DMS153 treated with DMSO at 0.1 percent for 48 hours (cell line): ENCODE results near the gene MAPKAPK5.
"Not testable (repeated sequence)": the region's sequence is repeated elsewhere in the genome, so short reads cannot be mapped to it uniquely, and the experiment has no call there.

Source experiments
- DNase-seq: peaks from one replicate; lab custom pipeline; 2025; ENCODE audit not compliant: unreplicated experiment; lab: John Stamatoyannopoulos, UW

Gene MAPKAPK5

DNA sequence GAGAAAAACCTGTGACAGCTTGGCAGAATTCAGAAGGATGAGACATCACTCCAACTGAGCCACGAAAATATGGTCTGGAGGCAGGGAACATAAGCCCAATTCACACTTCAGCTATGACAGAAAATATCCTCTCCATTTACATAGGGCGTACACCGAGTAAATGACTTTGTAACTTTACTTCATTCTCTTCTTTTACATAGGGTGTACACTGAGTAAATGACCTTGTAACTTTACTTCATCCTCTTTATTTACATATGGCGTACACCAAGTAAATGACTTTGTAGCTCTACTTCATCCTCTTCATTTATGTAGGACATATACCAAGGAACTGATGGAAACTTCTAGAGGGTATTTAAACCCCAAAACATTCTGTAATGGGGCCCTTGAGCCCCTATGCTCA is 14.1 kb upstream of the MAPKAPK5 start:
- no peak for DNase-seq

DNA sequence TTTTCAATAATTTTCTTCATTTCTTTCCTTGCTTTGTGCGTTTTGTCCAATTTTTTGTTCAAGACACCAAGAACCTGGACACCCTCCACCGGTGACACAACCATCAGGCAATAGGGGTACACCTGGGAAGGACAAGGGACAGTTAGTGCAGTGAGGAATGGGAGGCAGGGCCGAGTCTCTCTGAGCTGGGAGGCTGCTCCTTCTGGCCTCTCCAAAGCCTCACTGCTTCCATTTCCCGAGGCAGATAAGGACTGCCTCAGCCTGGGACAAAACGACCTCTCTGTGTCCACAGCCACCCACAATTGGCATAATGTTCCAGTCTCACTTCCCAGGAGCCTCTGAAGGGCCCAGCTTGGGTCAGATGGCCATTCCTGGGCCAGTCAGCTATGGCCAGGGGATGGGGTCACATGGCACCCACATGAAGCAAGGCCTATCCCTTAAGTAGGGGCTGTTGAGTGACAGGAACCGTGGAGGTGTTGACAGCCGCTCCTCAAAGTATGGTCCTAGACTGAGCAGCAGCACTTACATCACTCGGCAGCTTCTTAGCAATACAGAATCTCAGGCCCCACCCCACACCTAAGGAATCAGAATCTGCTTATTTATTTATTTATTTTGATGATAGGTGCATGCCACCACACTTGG is 13.6 kb upstream of the MAPKAPK5 start:
- DNase-seq = no peak

DNA sequence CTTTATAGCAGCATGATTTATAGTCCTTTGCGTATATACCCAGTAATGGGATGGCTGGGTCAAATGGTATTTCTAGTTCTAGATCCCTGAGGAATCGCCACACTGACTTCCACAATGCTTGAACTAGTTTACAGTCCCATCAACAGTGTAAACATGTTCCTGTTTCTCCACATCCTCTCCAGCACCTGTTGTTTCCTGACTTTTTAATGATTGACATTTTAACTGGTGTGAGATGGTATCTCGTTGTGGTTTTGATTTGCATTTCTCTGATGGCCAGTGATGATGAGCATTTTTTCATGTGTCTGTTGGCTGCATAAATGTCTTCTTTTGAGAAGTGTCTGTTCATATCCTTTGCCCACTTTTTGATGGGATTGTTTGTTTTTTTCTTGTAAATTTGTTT is 12.4 kb upstream of the MAPKAPK5 start:
- DNase-seq = not testable (repeated sequence)

DNA sequence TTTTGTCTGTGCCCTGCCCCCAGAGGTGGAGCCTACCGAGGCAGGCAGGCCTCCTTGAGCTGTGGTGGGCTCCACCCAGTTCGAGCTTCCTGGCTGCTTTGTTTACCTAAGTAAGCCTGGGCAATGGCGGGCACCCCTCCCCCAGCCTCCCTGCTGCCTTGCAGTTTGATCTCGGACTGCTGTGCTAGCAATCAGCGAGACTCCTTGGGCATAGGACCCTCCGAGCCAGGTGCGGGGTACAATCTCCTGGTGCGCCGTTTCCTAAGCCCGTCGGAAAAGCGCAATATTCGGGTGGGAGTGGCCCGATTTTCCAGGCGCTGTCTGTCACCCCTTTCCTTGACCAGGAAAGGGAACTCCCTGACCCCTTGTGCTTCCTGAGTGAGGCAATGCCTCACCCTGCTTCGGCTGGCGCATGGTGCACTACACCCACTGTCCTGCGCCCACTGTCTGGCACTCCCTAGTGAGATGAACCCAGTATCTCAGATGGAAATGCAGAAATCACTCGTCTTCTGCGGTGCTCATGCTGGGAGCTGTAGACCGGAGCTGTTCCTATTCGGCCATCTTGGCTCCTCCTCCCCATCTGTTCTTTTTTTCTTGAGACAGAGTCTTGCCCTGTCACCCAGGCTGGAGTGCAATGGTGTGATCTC is 7.2 kb upstream of the MAPKAPK5 start:
- DNase-seq = not testable (repeated sequence)

DNA sequence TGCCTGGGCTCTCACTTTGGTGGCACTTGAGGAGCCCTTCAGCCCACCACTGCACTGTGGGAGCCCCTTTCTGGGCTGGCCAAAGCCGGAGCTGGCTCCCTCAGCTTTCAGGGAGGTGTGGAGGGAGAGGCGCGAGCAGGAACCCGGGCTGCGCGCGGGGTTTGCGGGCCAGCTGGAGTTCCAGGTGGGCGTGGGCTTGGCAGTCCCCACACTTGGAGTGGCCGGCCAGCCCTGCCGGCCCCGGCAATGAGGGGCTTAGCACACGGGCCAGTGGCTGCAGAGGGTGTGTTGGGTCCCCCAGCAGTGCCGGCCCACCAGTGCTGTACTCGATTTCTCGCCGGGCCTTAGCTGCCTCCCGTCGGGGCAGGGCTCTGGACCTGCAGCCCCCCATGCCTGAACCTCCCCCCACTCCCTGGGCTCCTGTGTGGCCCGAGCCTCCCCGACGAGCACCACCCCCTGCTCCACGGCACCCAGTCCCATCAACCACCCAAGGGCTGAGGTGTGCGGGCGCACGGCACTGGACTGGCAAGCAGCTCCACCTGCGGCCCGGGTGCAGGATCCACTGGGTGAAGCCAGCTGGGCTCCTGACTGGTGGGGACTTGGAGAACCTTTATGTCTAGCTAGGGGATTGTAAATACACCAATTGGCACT is 6.4 kb upstream of the MAPKAPK5 start:
- not testable (repeated sequence) for DNase-seq

DNA sequence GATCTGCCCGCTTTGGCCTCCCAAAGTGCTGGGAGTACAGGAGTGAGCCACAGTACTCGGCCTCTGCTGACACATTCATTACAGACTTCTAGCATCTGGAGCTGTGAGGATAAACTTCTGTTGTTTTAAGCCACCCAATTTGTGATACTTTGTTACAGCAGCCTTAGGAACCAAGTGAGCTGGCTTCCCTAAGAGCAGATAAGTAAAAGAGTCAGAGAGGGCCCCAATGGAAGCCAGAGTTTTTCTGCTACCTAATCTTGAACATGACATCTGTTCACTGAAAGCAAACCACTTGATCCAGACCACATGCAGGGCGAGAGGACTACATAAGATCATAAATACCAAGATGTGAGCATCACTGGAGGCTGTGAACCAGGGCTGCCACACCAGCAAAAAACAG is 3.7 kb upstream of the MAPKAPK5 start:
- DNase-seq = no peak

DNA sequence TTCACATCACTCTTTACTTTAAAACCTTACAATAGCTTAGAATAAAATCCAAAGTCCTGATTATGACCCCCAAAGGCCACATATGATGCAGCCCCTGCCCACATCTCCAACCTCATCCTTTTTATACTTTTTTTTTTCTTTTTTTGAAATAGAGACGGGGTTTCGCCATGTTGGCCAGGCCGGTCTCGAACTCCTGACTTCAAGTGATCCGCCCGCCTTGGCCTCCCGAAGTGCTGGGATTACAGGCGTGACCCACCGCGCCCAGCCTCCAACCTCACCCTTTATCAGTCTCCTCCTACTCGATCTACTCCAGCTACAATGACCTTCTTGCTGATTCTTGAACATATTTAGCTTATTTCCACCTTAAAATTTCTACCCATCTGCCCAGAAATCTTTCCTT is 1.2 kb upstream of the MAPKAPK5 start:
- no peak for DNase-seq

DNA sequence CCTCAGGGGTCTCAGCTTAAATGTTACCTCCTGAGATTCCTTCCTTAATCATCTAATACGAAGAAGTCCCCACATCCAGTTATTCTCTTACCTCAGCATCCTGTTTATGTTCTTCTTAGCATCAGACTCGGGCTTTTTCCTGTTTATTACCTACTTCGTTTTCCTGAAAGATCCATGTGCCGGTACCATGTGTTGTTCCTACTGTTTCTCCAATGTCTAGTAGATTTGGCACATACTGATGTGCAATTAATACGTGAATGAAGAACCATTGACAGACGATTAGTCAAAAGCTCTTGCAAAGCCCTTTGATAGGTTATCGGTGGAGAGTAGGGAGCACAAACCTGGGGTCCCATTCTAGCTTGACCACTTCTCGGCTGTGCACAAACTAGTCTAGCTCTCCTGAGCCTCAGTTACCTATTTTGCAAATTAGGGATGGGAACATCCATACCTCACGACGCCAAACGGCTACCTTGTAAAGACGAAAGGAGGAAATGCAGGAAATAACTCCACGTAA is 735 bp upstream of the MAPKAPK5 start:
- no peak for DNase-seq

DNA sequence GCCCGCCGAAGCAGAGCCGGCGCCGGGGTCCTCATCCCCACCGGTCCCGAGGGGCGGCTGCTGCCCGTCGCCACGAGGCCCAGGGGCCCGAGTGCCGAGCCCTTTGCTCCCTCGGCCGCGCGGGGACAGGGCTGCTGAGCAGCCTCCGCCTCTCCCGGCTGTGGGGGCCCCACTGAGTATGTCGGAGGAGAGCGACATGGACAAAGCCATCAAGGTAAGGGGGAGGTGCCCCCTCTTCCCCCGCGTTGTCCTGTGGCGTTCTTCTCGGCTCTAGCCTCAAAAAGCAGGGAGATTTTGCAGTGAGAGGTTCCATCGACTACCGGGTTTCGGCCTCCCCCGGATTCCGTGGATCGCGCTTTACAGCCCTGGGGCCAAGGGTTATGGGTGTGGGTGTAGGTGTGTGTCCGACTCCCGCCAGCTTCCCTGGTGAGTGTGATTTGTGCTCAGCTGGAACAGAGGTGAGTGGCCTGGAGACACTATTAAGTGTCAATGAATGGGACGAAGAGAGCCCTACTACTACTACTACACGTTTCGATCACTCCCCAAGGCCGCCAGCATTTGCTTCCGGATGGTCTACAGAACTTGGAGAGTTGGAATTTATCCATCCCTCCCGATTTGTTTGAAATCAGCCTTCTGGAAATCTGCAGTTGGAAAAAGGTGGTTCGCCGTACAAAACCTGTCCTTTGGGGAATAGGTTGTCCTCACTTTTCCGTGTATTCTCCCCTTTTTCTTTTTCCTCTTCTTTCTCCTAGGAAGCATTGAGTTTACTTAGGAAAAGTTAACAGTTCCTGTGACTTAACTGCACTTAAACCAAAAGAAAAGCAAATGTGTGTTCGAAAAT is 748 bp downstream of the MAPKAPK5 start:
- no peak for DNase-seq

DNA sequence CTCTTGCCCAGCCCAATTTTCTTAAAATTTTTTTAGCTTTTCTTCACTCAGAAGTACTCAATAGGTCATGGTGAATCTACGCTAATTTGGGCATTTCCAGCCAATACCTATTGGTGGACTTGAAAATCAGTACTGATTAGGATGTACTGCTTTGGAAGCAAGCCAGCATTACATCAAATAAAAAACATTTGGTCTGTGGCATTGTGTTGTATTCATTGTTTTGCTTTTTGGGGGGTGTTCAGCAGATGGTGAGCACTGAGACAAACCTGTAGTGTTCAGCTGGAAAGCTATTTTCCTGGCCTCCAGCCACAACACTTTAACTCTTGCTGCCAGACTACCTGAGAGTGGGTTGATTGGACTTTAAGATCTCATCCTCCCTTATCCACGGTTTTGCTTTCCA is 4.0 kb downstream of the MAPKAPK5 start:
- DNase-seq = no peak

DNA sequence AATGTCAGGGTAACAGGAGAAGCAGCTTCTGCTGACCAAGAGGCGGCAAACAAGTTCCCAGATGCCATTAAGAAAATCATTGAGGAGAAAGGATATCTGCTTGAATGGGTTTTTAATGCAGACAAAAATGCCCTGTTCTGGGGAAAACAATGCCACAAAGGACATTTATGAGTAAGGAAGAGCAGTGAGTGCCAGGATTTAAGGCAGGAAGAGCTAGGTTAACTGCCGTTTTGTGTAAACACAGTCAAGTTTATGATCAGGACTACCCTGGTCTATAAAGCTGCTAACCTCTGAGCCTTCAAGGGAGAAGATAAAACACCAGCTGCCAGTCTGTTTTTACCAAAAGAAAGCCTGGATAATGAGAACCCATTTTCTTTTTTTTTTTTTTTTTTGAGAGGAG is 8.5 kb downstream of the MAPKAPK5 start:
- no peak for DNase-seq

DNA sequence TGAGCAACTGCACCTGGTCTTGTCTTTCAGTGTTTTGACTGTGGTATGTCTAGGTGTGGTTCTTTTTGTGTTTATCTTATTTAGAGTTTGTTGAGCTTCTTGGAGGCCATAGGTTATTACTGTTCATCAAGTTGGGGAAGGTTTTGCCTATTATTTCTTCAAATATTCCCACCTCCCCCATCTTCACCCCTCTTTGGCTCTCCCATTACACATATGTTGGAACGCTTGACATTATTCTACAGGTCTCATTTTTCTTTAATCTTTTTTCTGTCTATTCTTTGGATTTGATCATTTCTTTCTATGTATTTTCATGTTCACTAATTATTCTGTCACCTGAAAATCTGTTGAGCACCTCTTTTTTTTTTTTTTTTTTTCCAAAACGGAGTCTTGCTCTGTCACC is 16.2 kb downstream of the MAPKAPK5 start:
- no peak for DNase-seq

DNA sequence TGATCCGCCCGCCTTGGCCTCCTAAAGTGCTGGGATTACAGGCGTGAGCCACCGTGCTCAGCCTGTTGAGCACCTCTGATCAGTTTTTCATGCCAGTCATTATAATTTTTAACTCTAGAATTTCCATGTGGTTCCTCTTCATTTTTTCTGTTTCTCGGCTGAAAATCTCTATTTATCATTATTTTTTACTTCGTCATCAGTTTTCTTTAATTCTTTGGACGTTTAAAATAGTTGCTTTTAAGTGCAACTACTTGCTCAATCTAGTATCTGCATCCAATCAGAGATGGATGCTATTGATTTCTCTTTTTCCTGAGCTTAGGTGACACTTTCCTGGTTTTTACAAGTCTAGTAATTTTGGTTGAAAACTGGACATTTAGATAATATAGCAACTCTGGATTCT is 16.8 kb downstream of the MAPKAPK5 start:
- no peak for DNase-seq

DNA sequence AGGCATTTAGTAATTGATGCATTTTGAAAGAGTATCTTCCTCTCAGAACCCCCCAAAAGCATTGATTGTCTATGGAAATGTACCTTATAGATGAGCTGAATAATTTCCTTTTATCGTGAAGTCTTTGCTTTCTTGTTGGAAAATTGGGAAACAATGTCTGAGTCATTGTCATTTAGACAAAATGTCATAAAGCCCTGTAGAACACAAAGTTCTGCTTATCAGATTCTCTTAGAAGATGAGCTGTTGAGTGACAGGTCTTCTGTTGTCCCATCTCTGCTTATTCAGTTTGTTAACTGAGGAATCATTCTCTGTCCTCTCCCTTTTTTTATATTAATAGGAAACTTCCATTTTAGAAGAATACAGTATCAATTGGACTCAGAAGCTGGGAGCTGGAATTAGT is 22.9 kb downstream of the MAPKAPK5 start:
- DNase-seq = no peak

DNA sequence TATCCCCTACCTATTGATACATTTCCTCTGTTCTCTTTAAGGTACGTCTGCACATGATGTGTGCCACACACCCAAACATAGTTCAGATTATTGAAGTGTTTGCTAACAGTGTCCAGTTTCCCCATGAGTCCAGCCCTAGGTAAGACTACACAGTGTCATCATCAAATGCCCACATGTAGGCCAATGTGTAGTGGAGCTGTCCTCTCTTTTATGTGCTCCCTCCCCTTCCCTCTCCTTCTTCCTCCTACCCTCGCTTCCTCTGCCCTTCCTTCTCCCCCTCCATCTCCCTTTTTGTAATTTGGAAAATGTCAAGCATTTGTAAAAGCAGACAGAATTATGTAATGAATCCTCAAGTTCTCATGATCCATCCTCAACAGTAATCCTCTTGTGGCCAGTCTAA is 25.5 kb downstream of the MAPKAPK5 start:
- no peak for DNase-seq

DNA sequence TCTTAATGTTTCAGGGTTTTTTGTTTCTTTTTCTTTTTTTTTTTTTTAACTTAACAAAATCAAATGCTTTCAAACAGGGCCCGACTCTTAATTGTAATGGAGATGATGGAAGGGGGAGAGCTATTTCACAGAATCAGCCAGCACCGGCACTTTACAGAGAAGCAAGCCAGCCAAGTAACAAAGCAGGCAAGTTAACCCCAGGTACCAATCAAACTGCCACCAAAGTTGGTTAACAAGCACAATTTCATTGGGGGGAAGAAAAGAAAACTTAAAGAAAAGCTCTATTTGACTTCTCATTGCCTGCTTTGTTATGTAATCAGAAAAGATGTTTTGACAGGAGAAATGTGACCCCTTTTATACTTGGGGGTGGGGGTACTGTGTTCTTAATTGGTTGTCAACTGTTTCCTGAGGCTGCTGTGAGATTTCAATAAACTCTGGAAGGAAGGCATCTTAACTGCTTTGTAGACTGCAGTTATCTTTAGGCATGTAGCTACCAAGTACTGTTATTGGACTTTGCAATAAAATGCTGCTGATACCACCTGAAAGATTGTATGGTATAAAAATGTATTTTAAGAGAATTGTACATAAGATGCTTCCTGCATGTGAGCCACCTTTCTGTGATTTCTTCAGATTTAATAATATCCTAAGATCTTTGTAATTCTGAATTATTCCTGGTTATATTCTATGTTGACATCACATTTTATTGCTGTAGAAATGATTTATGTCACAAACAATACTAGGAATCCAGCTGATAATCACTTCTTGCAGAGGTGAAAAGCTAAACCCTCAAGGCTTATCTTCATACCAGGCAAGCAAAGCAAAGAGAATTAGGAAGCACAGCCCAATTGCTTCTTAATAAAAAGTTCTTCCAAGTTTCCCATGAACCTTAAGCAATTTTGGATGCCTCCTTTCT is 26.9 kb downstream of the MAPKAPK5 start:
- DNase-seq = no peak

DNA sequence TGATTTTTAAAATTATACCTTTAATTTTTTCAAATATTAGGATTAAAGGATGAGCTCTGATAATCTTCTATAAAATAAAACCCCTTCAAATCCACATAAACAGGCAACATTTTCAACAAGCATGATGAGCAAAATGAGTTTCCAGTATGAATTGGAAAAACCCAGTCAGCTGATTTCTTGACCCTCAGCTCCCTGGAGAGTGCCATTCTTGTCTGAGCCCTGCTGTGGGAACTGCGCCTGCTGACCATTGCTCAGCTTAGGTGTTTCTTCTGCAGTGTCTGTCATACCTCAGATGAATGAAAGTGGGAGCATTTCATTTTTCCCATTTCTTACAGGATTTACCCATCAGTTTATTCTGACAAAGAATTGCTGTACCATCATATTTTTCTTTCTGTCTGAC is 27.6 kb downstream of the MAPKAPK5 start:
- no peak for DNase-seq

DNA sequence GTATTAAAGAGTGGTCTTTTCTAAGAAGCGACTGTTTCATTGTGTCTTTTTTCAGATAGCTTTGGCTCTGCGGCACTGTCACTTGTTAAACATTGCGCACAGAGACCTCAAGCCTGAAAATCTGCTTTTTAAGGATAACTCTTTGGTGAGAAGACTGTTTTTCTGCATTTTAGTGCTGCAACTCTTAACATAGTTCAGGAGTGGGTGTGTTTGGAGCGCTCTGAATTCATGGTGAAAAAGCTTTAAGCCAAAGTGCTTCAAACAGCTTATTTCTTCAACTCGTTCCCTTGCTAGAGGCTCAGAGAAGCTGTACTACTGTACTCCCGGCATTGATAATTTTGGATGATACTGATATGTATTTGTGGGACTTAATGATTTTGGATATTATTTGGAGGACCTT is 28.2 kb downstream of the MAPKAPK5 start:
- DNase-seq = no peak

DNA sequence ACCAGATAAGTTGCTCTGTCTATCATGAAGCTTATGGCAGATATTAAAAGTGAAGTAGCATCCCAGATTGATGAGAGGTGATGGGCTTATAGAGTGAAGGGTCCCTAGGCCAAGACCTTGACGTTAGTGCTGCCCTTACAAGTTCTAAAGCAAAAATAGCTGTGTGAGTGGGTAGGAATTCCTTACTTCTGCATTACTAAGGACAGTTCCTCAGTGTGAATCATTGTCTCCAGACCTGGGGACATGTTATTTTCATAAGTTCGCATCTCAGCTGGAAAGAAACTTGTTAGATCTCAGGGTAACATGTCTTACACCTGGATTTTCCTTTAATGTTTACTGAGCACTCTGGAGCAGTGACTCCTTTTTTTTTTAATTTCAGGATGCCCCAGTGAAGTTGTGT is 28.7 kb downstream of the MAPKAPK5 start:
- DNase-seq = no peak

DNA sequence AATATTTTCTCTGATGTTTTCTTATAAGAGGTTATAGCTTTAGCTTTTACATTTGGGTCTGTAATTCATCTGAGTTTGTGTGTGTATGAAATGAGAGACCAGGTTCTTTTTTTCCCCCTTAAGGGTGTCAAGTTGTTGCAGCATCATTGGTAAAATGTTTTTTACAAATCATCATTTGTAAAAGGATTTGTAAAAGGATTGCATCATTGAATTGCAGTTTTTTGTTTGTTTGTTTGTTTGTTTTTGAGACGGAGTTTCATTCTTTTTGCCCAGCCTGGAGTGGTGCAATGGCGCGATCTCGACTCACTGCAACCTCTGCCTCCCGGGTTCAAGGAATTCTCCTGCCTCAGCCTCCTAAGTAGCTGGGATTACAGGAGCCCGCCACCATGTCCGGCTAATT is 31.1 kb downstream of the MAPKAPK5 start:
- DNase-seq = no peak
